K562 treated with DMSO at 1 percent for 12 hours (cell line): Measurements from ENCODE around the gene EDC3. TPM values are rescaled to one million over a fixed set of nuclear protein-coding genes. Genes with fewer than 3 reads are reported as not detected.

Source experiments
- total RNA-seq: library from RNA; unstranded; fragments of 300-600 nt; gene quantifications from 2 replicates; pipeline ENCODE4 v1.2.3, GENCODE V29; 2022; ENCODE audit not compliant: insufficient read depth

Gene EDC3
- 30.0 and 49.7 TPM in 2 replicates for total RNA-seq

GRCh38 chr15:74695597-74696397 lies at the start of gene EDC3:
Gene EDC3 (minus strand): TSS chr15:74696024. CDS start chr15:74675124, 20,900 bp downstream.

GRCh38 chr15:74725225-74725774 lies 29.5 kb upstream of the EDC3 start, which contains the start of gene CYP1A1:
Gene CYP1A1 (minus strand): TSS chr15:74725528. CDS start chr15:74723097, 2,431 bp downstream.

GRCh38 chr15:74615508-74616365 lies 80.1 kb downstream of the EDC3 start, which contains the start of gene CLK3:
Gene CLK3 (plus strand): TSS chr15:74615836. CDS start chr15:74619197, 3,361 bp downstream.

Other genes starting within 250 kb of the EDC3 start
- gene UBL7, start 234.9 kb downstream of the EDC3 start, total RNA-seq: 62.8 and 80.2 TPM in 2 replicates
- gene ARID3B, start 154.8 kb downstream of the EDC3 start, total RNA-seq: 15.8 and 37.8 TPM in 2 replicates
- 48.1 and 97.3 TPM in 2 replicates for gene CLK3, start 80.2 kb downstream of the EDC3 start, total RNA-seq
- not detected in 2 replicates for gene CYP1A1, start 29.5 kb upstream of the EDC3 start, total RNA-seq
- gene CYP1A2, start 52.8 kb upstream of the EDC3 start, total RNA-seq: not detected in 2 replicates
- gene CSK, start 86.1 kb upstream of the EDC3 start, total RNA-seq: 51.2 and 67.2 TPM in 2 replicates
- gene LMAN1L, start 116.8 kb upstream of the EDC3 start, total RNA-seq: not detected in 2 replicates
- not detected in 2 replicates for gene CPLX3, start 130.6 kb upstream of the EDC3 start, total RNA-seq
- 31.8 and 49.5 TPM in 2 replicates for gene ULK3, start 147.1 kb upstream of the EDC3 start, total RNA-seq
- gene SCAMP2, start 177.3 kb upstream of the EDC3 start, total RNA-seq: 48.7 and 76.7 TPM in 2 replicates
- gene MPI, start 194.0 kb upstream of the EDC3 start, total RNA-seq: 13.0 and 24.7 TPM in 2 replicates
- 8.9 and 36.7 TPM in 2 replicates for gene FAM219B, start 210.8 kb upstream of the EDC3 start, total RNA-seq
- gene COX5A, start 242.0 kb upstream of the EDC3 start, total RNA-seq: 399 and 494 TPM in 2 replicates